Measurements from ENCODE around the gene DGKG. TPM values are rescaled to one million over a fixed set of nuclear protein-coding genes. Genes with fewer than 3 reads are reported as not detected.

The DGKG gene
- total RNA-seq, 3 donors from 2014 or later (not counting 1 experiment from before 2014, with no cell fraction given): 0.25 to 1.6 (median 0.63) TPM

GRCh38 chr3:186105543-186105942 lies 256.5 kb downstream of the DGKG start:
- no peak overlapping the region for H3K4me3 ChIP-seq (ENCODE audit: low read length)
- Mint-ChIP-seq H3K4me1 (peaks cover 33 to 34% of the 10 kb centered on the region in 2 donors), H3K9me3 (no peaks in the 10 kb centered on the region), H3K27ac (no peak overlapping the region), H3K27me3 (ENCODE audit: low read depth in 2 of 2) (peaks cover 34 to 36% of the 10 kb centered on the region in 2 donors), H3K4me3 (no peak overlapping the region), H3K36me3 (no peaks in the 10 kb centered on the region)
- intact Hi-C loops (cut with micrococcal nuclease): loop anchor here (5.0 kb wide), 1 partner anchor 1032 kb away; the partner anchor contains the start of gene RPL39L
- 64% methylated on average over 5 of the region's 6 CpGs for WGBS (ENCODE audit: insufficient coverage)
- DNase-seq: no peak
- peaks cover 27% of the 10 kb centered on the region for H3K4me1 ChIP-seq (ENCODE audit: control insufficient read depth, insufficient read depth, low read length)
- no peaks in the 10 kb centered on the region for H3K9me3 ChIP-seq (ENCODE audit: control insufficient read depth, insufficient read depth, low read length)
- H3K36me3 ChIP-seq (ENCODE audit: control insufficient read depth, insufficient read depth, low read length): no peaks in the 10 kb centered on the region
- ATAC-seq: no peak
- H3K27me3 ChIP-seq (ENCODE audit: control insufficient read depth, insufficient read depth, low read length): peaks cover 30% of the 10 kb centered on the region
- TF ChIP-seq CTCF (IDR thresholded peaks at IDR 0.05): no peak
- H3K27ac ChIP-seq (ENCODE audit: low read length): no peak overlapping the region

GRCh38 chr3:186102687-186103086 lies 259.3 kb downstream of the DGKG start:
- TF ChIP-seq CTCF (IDR thresholded peaks at IDR 0.05): no peak
- intact Hi-C loops (cut with micrococcal nuclease): no loop called here
- peaks cover 9% of the 10 kb centered on the region for H3K4me1 ChIP-seq (ENCODE audit: control insufficient read depth, insufficient read depth, low read length)
- no peak overlapping the region for H3K4me3 ChIP-seq (ENCODE audit: low read length)
- H3K27ac Mint-ChIP-seq: no peak overlapping the region
- H3K9me3 Mint-ChIP-seq: no peaks in the 10 kb centered on the region
- H3K36me3 Mint-ChIP-seq: no peaks in the 10 kb centered on the region
- ATAC-seq (no peak), DNase-seq (no peak)
- WGBS (ENCODE audit: insufficient coverage): 90% methylated on average over 4 of the region's 4 CpGs
- H3K27me3 ChIP-seq (ENCODE audit: control insufficient read depth, insufficient read depth, low read length): peaks cover 28% of the 10 kb centered on the region
- H3K9me3 ChIP-seq (ENCODE audit: control insufficient read depth, insufficient read depth, low read length): no peaks in the 10 kb centered on the region
- H3K27me3 Mint-ChIP-seq (ENCODE audit: low read depth in 2 of 2): peaks cover 39 to 58% of the 10 kb centered on the region in 2 donors
- peaks cover 9 to 14% of the 10 kb centered on the region in 2 donors for H3K4me1 Mint-ChIP-seq
- no peaks in the 10 kb centered on the region for H3K36me3 ChIP-seq (ENCODE audit: control insufficient read depth, insufficient read depth, low read length)
- H3K27ac ChIP-seq (ENCODE audit: low read length): no peak overlapping the region
- H3K4me3 Mint-ChIP-seq: no peak overlapping the region

- intact Hi-C loops (cut with micrococcal nuclease): no loop called here
- peaks cover 0 to 12% of the 10 kb centered on the region in 2 donors for H3K4me1 Mint-ChIP-seq
- Histone ChIP-seq H3K4me1 (ENCODE audit: control insufficient read depth, insufficient read depth, low read length) (peaks cover 9% of the 10 kb centered on the region), H3K9me3 (ENCODE audit: control insufficient read depth, insufficient read depth, low read length) (no peaks in the 10 kb centered on the region), H3K4me3 (ENCODE audit: low read length) (no peak overlapping the region), H3K27ac (ENCODE audit: low read length) (no peak overlapping the region), H3K36me3 (ENCODE audit: control insufficient read depth, insufficient read depth, low read length) (no peaks in the 10 kb centered on the region), H3K27me3 (ENCODE audit: control insufficient read depth, insufficient read depth, low read length) (peaks cover 22% of the 10 kb centered on the region)
- no peak for TF ChIP-seq CTCF (IDR thresholded peaks at IDR 0.05)
- H3K4me3 Mint-ChIP-seq: no peak overlapping the region
- H3K36me3 Mint-ChIP-seq: no peaks in the 10 kb centered on the region
- no peak overlapping the region for H3K27ac Mint-ChIP-seq
- peaks cover 40 to 62% of the 10 kb centered on the region in 2 donors for H3K27me3 Mint-ChIP-seq (ENCODE audit: low read depth in 2 of 2)
- H3K9me3 Mint-ChIP-seq: no peaks in the 10 kb centered on the region
- DNase-seq (no peak), ATAC-seq (no peak)
- 92% methylated on average over 2 of the region's 3 CpGs for WGBS (ENCODE audit: insufficient coverage)
Measured at GRCh38 chr3:186100398-186100797, 261.6 kb downstream of the DGKG start.

- no peak overlapping the region for H3K4me3 ChIP-seq (ENCODE audit: low read length)
- H3K36me3 ChIP-seq (ENCODE audit: control insufficient read depth, insufficient read depth, low read length): no peaks in the 10 kb centered on the region
- H3K27me3 Mint-ChIP-seq (ENCODE audit: low read depth in 2 of 2): peaks cover 39 to 71% of the 10 kb centered on the region in 2 donors
- H3K9me3 Mint-ChIP-seq: no peaks in the 10 kb centered on the region
- H3K27ac Mint-ChIP-seq: no peak overlapping the region
- intact Hi-C loops (cut with micrococcal nuclease): no loop called here
- peaks cover 0 to 12% of the 10 kb centered on the region in 2 donors for H3K4me1 Mint-ChIP-seq
- no peak overlapping the region for H3K4me3 Mint-ChIP-seq
- H3K27me3 ChIP-seq (ENCODE audit: control insufficient read depth, insufficient read depth, low read length): peaks cover 22% of the 10 kb centered on the region
- H3K27ac ChIP-seq (ENCODE audit: low read length): no peak overlapping the region
- H3K4me1 ChIP-seq (ENCODE audit: control insufficient read depth, insufficient read depth, low read length): peaks cover 9% of the 10 kb centered on the region
- ATAC-seq (no peak), DNase-seq (no peak)
- no peaks in the 10 kb centered on the region for H3K36me3 Mint-ChIP-seq
- WGBS (ENCODE audit: insufficient coverage): 95% methylated on average over 5 of the region's 5 CpGs
- H3K9me3 ChIP-seq (ENCODE audit: control insufficient read depth, insufficient read depth, low read length): no peaks in the 10 kb centered on the region
- no peak for TF ChIP-seq CTCF (IDR thresholded peaks at IDR 0.05)
Measured at GRCh38 chr3:186099178-186099577, 262.9 kb downstream of the DGKG start.
